Naive B cell (primary cell): ENCODE data around the gene AMPD1. TPM values are rescaled to one million over a fixed set of nuclear protein-coding genes. Genes with fewer than 3 reads are reported as not detected.

Source experiments
- ATAC-seq, 2 donors: fragments of 150-1000 bp; cut with Tn5 transposase; 2 replicates each; pipeline ENCODE4 v1.10.0; 2021; ENCODE audit warnings: low read depth in 2 of 2, mild to moderate bottlenecking in 2 of 2, moderate library complexity in 2 of 2
- DNase-seq: peaks from one replicate; pipeline ENCODE4 v3.0.0; 2022
- H3K27ac Mint-ChIP-seq, 6 donors: one replicate each; pipeline ENCODE4 v1.8.0; 2020 to 2022; ENCODE audit warnings: mild to moderate bottlenecking in 6 of 6, mixed read lengths in 6 of 6, moderate library complexity in 5 of 6, inconsistent platforms in 2 of 6
- H3K27me3 Mint-ChIP-seq, 3 donors: one replicate each; pipeline ENCODE4 v1.8.0; 2021 to 2022; ENCODE audit warnings: mixed read lengths in 3 of 3, mild to moderate bottlenecking in 1 of 3
- H3K36me3 Mint-ChIP-seq, 2 donors: one replicate each; pipeline ENCODE4 v1.8.0; 2020 to 2022; ENCODE audit warnings: mixed read lengths in 2 of 2, inconsistent platforms in 1 of 2, mild to moderate bottlenecking in 1 of 2
- H3K4me1 Mint-ChIP-seq, 3 donors: one replicate each; pipeline ENCODE4 v1.8.0; 2020 to 2022; ENCODE audit warnings: mixed read lengths in 3 of 3, inconsistent platforms in 1 of 3, mild to moderate bottlenecking in 1 of 3, moderate library complexity in 1 of 3
- H3K4me3 Mint-ChIP-seq, 8 donors: one replicate each; pipeline ENCODE4 v1.8.0; 2020 to 2022; ENCODE audit warnings: mild to moderate bottlenecking in 8 of 8, mixed read lengths in 8 of 8, moderate library complexity in 8 of 8, inconsistent platforms in 2 of 8
- H3K9me3 Mint-ChIP-seq, 7 donors: one replicate each; pipeline ENCODE4 v1.8.0; 2020 to 2022; ENCODE audit warnings: mixed read lengths in 7 of 7, mild to moderate bottlenecking in 5 of 7, inconsistent platforms in 2 of 7, moderate library complexity in 1 of 7
- polyA plus RNA-seq, 6 donors: library from polyadenylated mRNA; unstranded; fragments of 300-500 nt; fragmentation: Illumina TruSeq; gene quantifications; one replicate each; pipeline ENCODE4 v1.2.3, GENCODE V29; 2021; ENCODE audit warnings: low read depth in 6 of 6

AMPD1 gene
- not detected for polyA plus RNA-seq

- H3K9me3 Mint-ChIP-seq, result no peaks in the 10 kb centered on the region
- H3K4me3 Mint-ChIP-seq, result no peak within 1 kb of the TSS
- no peak for ATAC-seq
- peaks cover 3 to 25% (median 9%) of the 10 kb centered on the region in 3 donors for H3K27me3 Mint-ChIP-seq
- H3K36me3 Mint-ChIP-seq, result no peaks in the 10 kb centered on the region
- no peak for DNase-seq
- H3K4me1 Mint-ChIP-seq, result no peaks in the 10 kb centered on the region
- H3K27ac Mint-ChIP-seq, result no peak within 1 kb of the TSS
Observed at GRCh38 chr1:114695430-114696058, at the start of gene AMPD1. TSS of gene AMPD1 (minus strand) at chr1:114695546. CDS start at chr1:114695471, 75 bp downstream.

GRCh38 chr1:114741963-114742746 lies 46.8 kb upstream of the AMPD1 start:
- Mint-ChIP-seq H3K9me3 (no peaks in the 10 kb centered on the region), H3K27me3 (no peaks in the 10 kb centered on the region), H3K27ac (peak overlapping the region in 2 of 6 donors; percentile 36 to 56), H3K4me3 (no peak overlapping the region), H3K36me3 (peaks cover 6 to 7% of the 10 kb centered on the region in 2 donors), H3K4me1 (peaks cover 20 to 30% (median 26%) of the 10 kb centered on the region in 3 donors)
- no peak for DNase-seq
- no peak for ATAC-seq

GRCh38 chr1:114740331-114740730 lies 45.0 kb upstream of the AMPD1 start:
- Mint-ChIP-seq H3K27ac (no peak overlapping the region), H3K36me3 (peaks cover 20 to 25% of the 10 kb centered on the region in 2 donors), H3K27me3 (no peaks in the 10 kb centered on the region), H3K4me3 (no peak overlapping the region), H3K9me3 (no peaks in the 10 kb centered on the region), H3K4me1 (peaks cover 14 to 28% (median 20%) of the 10 kb centered on the region in 3 donors)
- DNase-seq (no peak), ATAC-seq (no peak)

- DNase-seq (no peak), ATAC-seq (no peak)
- peaks cover 8 to 19% (median 9%) of the 10 kb centered on the region in 3 donors for H3K4me1 Mint-ChIP-seq
- no peaks in the 10 kb centered on the region for H3K9me3 Mint-ChIP-seq
- H3K36me3 Mint-ChIP-seq, result peaks cover 21 to 40% of the 10 kb centered on the region in 2 donors
- no peaks in the 10 kb centered on the region for H3K27me3 Mint-ChIP-seq
- no peak overlapping the region for H3K4me3 Mint-ChIP-seq
- peak overlapping the region in 2 of 6 donors; percentile 3 to 23 for H3K27ac Mint-ChIP-seq
Observed at GRCh38 chr1:114737314-114737849, 42.0 kb upstream of the AMPD1 start.

- Mint-ChIP-seq H3K4me3 (no peak overlapping the region), H3K9me3 (no peaks in the 10 kb centered on the region), H3K36me3 (peaks cover 14 to 44% of the 10 kb centered on the region in 2 donors), H3K4me1 (peaks cover 0 to 8% (median 5%) of the 10 kb centered on the region in 3 donors), H3K27me3 (no peaks in the 10 kb centered on the region), H3K27ac (peak overlapping the region in 3 of 6 donors; percentile 6 to 57 (median 23))
- ATAC-seq (no peak), DNase-seq (no peak)
Observed at GRCh38 chr1:114735479-114735878, 40.1 kb upstream of the AMPD1 start.

- peak overlapping the region in 2 of 6 donors; percentile 48 to 60 for H3K27ac Mint-ChIP-seq
- no peaks in the 10 kb centered on the region for H3K4me1 Mint-ChIP-seq
- ATAC-seq, result no peak
Observed at GRCh38 chr1:114729782-114730181, 34.4 kb upstream of the AMPD1 start.

GRCh38 chr1:114728553-114728952 lies 33.2 kb upstream of the AMPD1 start:
- Mint-ChIP-seq H3K27me3 (no peaks in the 10 kb centered on the region), H3K36me3 (peaks cover 27 to 51% of the 10 kb centered on the region in 2 donors), H3K9me3 (no peaks in the 10 kb centered on the region), H3K4me1 (peaks cover 0 to 3% (median 0%) of the 10 kb centered on the region in 3 donors), H3K27ac (peak overlapping the region in 2 of 6 donors; percentile 15 to 64), H3K4me3 (no peak overlapping the region)
- ATAC-seq (no peak), DNase-seq (no peak)

More at GRCh38 chr1:114729782-114730181, 34.4 kb upstream of the AMPD1 start:
- Mint-ChIP-seq H3K27me3 (no peaks in the 10 kb centered on the region), H3K4me3 (peak overlapping the region in 1 of 8 donors; percentile 29), H3K36me3 (peaks cover 16 to 50% of the 10 kb centered on the region in 2 donors), H3K9me3 (no peaks in the 10 kb centered on the region)
- no peak for DNase-seq

- H3K9me3 Mint-ChIP-seq, result no peaks in the 10 kb centered on the region
- H3K27me3 Mint-ChIP-seq, result no peaks in the 10 kb centered on the region
- H3K27ac Mint-ChIP-seq, result peak overlapping the region in 2 of 6 donors; percentile 36 to 73
- H3K4me3 Mint-ChIP-seq, result no peak overlapping the region
- peaks cover 47 to 62% of the 10 kb centered on the region in 2 donors for H3K36me3 Mint-ChIP-seq
- peaks cover 0 to 3% (median 0%) of the 10 kb centered on the region in 3 donors for H3K4me1 Mint-ChIP-seq
- no peak for ATAC-seq
- no peak for DNase-seq
Observed at GRCh38 chr1:114725230-114725629, 29.9 kb upstream of the AMPD1 start.

GRCh38 chr1:114723915-114724314 lies 28.6 kb upstream of the AMPD1 start:
- H3K4me3 Mint-ChIP-seq, result no peak overlapping the region
- no peaks in the 10 kb centered on the region for H3K27me3 Mint-ChIP-seq
- H3K36me3 Mint-ChIP-seq, result peaks cover 43 to 65% of the 10 kb centered on the region in 2 donors
- DNase-seq, result no peak
- no peaks in the 10 kb centered on the region for H3K9me3 Mint-ChIP-seq
- peak overlapping the region in 2 of 6 donors; percentile 29 to 36 for H3K27ac Mint-ChIP-seq
- peaks cover 0 to 3% (median 0%) of the 10 kb centered on the region in 3 donors for H3K4me1 Mint-ChIP-seq
- no peak for ATAC-seq

- peak overlapping the region in 2 of 6 donors; percentile 36 to 50 for H3K27ac Mint-ChIP-seq
- DNase-seq, result no peak
- H3K4me1 Mint-ChIP-seq, result peaks cover 0 to 3% (median 3%) of the 10 kb centered on the region in 3 donors
- no peaks in the 10 kb centered on the region for H3K27me3 Mint-ChIP-seq
- peaks cover 47 to 68% of the 10 kb centered on the region in 2 donors for H3K36me3 Mint-ChIP-seq
- no peak for ATAC-seq
- H3K4me3 Mint-ChIP-seq, result no peak overlapping the region
- H3K9me3 Mint-ChIP-seq, result no peaks in the 10 kb centered on the region
Observed at GRCh38 chr1:114723457-114723856, 28.1 kb upstream of the AMPD1 start.

- Mint-ChIP-seq H3K9me3 (no peaks in the 10 kb centered on the region), H3K4me3 (no peak overlapping the region), H3K36me3 (peaks cover 40 to 53% of the 10 kb centered on the region in 2 donors), H3K27me3 (no peaks in the 10 kb centered on the region), H3K4me1 (peaks cover 12 to 21% (median 13%) of the 10 kb centered on the region in 3 donors), H3K27ac (peak overlapping the region in 1 of 6 donors; percentile 41)
- ATAC-seq (no peak), DNase-seq (no peak)
Observed at GRCh38 chr1:114720492-114720891, 25.1 kb upstream of the AMPD1 start.

- peak overlapping the region in 2 of 6 donors; percentile 11 to 81 for H3K27ac Mint-ChIP-seq
- H3K4me3 Mint-ChIP-seq, result peak overlapping the region in 1 of 8 donors; percentile 4
- H3K4me1 Mint-ChIP-seq, result peaks cover 12 to 24% (median 13%) of the 10 kb centered on the region in 3 donors
- H3K27me3 Mint-ChIP-seq, result no peaks in the 10 kb centered on the region
- DNase-seq (no peak), ATAC-seq (no peak)
- no peaks in the 10 kb centered on the region for H3K9me3 Mint-ChIP-seq
- H3K36me3 Mint-ChIP-seq, result peaks cover 37 to 44% of the 10 kb centered on the region in 2 donors
Observed at GRCh38 chr1:114719424-114719787, 24.1 kb upstream of the AMPD1 start.

- DNase-seq (no peak), ATAC-seq (no peak)
- Mint-ChIP-seq H3K4me1 (peaks cover 12 to 24% (median 12%) of the 10 kb centered on the region in 3 donors), H3K4me3 (peak overlapping the region in 2 of 8 donors; percentile 32 to 71), H3K27ac (peak overlapping the region in 2 of 6 donors; percentile 29 to 81), H3K36me3 (peaks cover 32 to 39% of the 10 kb centered on the region in 2 donors), H3K27me3 (no peaks in the 10 kb centered on the region), H3K9me3 (no peaks in the 10 kb centered on the region)
Observed at GRCh38 chr1:114718661-114719423, 23.5 kb upstream of the AMPD1 start.
